Measurements from ENCODE around the gene MEP1B.

- TF ChIP-seq CTCF (IDR thresholded peaks at IDR 0.05) (no peak), ZFX (IDR thresholded peaks at IDR 0.05; ENCODE audit: borderline replicate concordance) (no peak)
These were observed 47.2 kb downstream of the MEP1B start for GRCh38 chr18:32237049-32237448.

Measured in 22Rv1 (cell line).